Progenitor cell of endocrine pancreas (in vitro differentiated cells): Measurements from ENCODE around the gene PHF5A. TPM values are rescaled to one million over a fixed set of nuclear protein-coding genes. Genes with fewer than 3 reads are reported as not detected.

Source experiments
- DNase-seq: peaks from one replicate; pipeline ENCODE4 v3.0.0; 2021; ENCODE audit warnings: low spot score; ENCODE audit not compliant: unreplicated experiment
- H3K27ac Mint-ChIP-seq: 2 replicates; pipeline ENCODE4 v1.8.0; 2021; ENCODE audit warnings: mild to moderate bottlenecking, moderate library complexity, mixed read lengths
- H3K27me3 Mint-ChIP-seq: 2 replicates; pipeline ENCODE4 v1.8.0; 2021; ENCODE audit warnings: mixed read lengths
- H3K36me3 Mint-ChIP-seq: 2 replicates; pipeline ENCODE4 v1.8.0; 2022; ENCODE audit warnings: mixed read lengths; ENCODE audit not compliant: insufficient read depth
- H3K4me1 Mint-ChIP-seq: 2 replicates; pipeline ENCODE4 v1.8.0; 2021; ENCODE audit warnings: low read depth, mixed read lengths
- H3K4me3 Mint-ChIP-seq: 2 replicates; pipeline ENCODE4 v1.8.0; 2021; ENCODE audit warnings: low read depth, mild to moderate bottlenecking, moderate library complexity, mixed read lengths
- H3K9me3 Mint-ChIP-seq: 2 replicates; pipeline ENCODE4 v1.8.0; 2021; ENCODE audit warnings: low read depth, mixed read lengths
- long read RNA-seq: library from polyadenylated mRNA; unstranded; transcript quantifications from one replicate; pipeline ENCODE4 v2.0.0, GENCODE V29; 2020
- total RNA-seq: library from RNA; stranded (reverse); gene quantifications from 2 replicates; pipeline ENCODE4 v1.2.1, GENCODE V29; 2021
- TF ChIP-seq, protein P1 (sequence below): fragments of 200-600 bp; sonication (generic); IDR thresholded peaks from one replicate; pipeline ENCODE4 v1.5.0; 2021; ENCODE audit warnings: antibody characterized with exemption, mild to moderate bottlenecking; ENCODE audit not compliant: unreplicated experiment

The PHF5A gene, protein sequence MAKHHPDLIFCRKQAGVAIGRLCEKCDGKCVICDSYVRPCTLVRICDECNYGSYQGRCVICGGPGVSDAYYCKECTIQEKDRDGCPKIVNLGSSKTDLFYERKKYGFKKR
- 44.3 and 52.9 TPM in 2 replicates for total RNA-seq
- long read RNA-seq, transcript PHF5A-201 (4 exons, 1,086 nt) = major isoform, 12 of 12 reads
- long read RNA-seq, partial matches to known transcripts = 0 of 12 reads
- long read RNA-seq, other reads (novel, unspliced or antisense) = 0 of 12 reads

DNA sequence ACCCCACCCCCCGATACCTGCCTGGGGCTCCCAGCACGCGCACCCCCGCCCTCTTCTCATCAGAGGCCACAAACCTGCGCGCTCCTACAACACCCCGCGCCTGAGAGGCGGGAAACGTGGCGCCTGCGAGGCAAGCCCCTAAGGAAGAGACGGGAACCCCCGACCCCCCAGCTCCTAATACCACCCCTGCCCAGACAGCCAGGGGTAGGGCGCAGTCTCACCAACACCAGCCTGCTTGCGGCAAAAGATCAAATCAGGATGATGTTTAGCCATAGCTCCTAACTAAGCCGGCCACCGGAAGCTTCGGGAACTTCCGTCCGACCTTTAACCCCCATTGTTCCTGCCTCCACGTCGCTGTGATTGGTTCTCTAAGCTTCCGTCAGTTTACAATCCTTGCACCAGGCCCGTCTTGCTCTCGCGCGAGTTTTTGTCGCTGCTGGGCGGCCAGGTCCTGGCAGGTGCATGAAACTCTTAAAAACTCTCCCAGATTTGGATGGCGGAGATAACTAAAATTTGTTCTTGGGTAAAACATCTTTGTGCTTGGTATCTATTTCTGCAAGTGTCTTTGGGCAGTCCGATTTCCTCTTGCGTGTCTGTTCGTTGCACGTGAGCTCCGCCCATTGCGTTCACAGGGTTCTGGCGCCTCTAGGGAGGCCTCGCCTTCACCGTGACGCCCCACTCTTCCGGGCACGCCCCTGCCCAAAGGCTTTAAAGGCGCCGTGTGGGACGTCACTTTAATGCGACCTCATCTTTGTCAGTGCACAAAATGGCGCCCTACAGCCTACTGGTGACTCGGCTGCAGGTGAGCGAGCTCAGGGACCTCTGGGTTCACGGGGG, at the start of gene PHF5A, which contains the start of gene ACO2:
Gene PHF5A (minus strand): TSS at position 312 of the 837 bp plus-strand sequence. CDS start 39 bp downstream, at position 273.
Gene ACO2 (plus strand): TSS at position 737 of the 837 bp plus-strand sequence. CDS start 30 bp downstream, at position 767.
- Mint-ChIP-seq H3K27me3 (no peaks in the 10 kb centered on the region), H3K27ac (peak within 1 kb of the TSS; percentile 100), H3K9me3 (no peaks in the 10 kb centered on the region), H3K4me1 (peaks cover 24% of the 10 kb centered on the region), H3K36me3 (peaks cover 15% of the 10 kb centered on the region), H3K4me3 (peak within 1 kb of the TSS; percentile 95)
- TF ChIP-seq, protein P1, sequence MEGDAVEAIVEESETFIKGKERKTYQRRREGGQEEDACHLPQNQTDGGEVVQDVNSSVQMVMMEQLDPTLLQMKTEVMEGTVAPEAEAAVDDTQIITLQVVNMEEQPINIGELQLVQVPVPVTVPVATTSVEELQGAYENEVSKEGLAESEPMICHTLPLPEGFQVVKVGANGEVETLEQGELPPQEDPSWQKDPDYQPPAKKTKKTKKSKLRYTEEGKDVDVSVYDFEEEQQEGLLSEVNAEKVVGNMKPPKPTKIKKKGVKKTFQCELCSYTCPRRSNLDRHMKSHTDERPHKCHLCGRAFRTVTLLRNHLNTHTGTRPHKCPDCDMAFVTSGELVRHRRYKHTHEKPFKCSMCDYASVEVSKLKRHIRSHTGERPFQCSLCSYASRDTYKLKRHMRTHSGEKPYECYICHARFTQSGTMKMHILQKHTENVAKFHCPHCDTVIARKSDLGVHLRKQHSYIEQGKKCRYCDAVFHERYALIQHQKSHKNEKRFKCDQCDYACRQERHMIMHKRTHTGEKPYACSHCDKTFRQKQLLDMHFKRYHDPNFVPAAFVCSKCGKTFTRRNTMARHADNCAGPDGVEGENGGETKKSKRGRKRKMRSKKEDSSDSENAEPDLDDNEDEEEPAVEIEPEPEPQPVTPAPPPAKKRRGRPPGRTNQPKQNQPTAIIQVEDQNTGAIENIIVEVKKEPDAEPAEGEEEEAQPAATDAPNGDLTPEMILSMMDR = no peak
- peak; percentile 96 for DNase-seq

DNA sequence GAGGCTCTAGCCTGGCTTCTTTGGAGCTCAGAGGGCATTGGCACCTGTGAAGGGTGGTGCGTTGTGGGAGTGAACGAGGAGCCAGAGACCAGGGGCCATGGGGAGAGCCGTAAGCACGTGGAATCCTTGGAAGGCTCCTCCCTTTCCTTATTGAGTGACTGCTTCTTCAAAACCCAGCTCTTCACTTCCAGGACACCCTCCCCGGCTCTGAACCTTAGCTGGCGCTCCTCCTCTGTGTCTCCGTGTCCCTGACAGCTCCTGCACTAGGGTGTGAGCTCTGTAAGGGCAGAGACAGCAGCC, 49.5 kb upstream of the PHF5A start:
- Mint-ChIP-seq H3K36me3 (peaks cover 3% of the 10 kb centered on the region), H3K9me3 (no peaks in the 10 kb centered on the region), H3K27me3 (no peaks in the 10 kb centered on the region), H3K4me3 (no peak overlapping the region), H3K4me1 (peaks cover 6% of the 10 kb centered on the region), H3K27ac (no peak overlapping the region)
- TF ChIP-seq, protein P1 = no peak
- no peak for DNase-seq

DNA sequence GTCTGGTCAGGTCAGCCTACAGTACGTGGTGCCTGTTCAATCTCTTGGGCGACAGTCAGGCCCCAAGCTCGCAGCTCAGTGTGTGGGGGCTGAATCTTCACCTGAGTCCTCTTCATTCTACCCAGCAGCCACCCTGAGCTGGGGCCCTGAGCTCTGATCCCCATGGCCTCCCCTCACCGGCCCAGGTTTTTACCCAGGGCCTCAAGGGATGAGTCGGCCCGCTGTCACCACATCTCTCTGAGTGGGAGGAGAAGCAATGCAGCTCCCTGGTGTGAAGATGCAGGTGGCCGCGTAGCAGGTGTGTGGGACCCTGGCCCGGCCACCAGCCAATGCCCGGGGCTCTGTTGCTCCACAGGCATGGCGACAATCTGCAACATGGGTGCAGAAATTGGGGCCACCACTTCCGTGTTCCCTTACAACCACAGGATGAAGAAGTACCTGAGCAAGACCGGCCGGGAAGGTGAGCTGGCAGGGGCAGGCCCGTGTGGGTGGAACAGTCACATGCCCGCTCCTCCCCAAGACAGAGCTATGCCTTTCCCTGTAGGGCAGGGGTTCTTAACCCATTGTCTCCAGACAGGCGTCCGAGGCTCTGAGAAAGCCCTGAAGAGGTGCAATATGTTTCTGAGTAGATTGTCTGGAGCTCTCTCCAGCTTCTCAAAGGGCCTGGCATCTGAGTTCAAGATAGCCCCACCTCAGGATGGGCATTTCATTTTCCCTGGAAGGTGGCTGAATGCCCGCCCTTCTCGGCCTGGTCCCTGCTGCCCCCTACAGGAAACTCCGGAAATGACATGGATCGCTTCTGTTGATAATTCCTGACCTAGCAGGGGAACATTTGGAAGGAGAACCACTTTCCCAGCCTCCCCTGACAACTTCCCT, 48.9 kb upstream of the PHF5A start:
- peak; percentile 70 for DNase-seq
- Mint-ChIP-seq H3K27me3 (no peaks in the 10 kb centered on the region), H3K36me3 (peaks cover 6% of the 10 kb centered on the region), H3K9me3 (no peaks in the 10 kb centered on the region), H3K27ac (no peak overlapping the region), H3K4me3 (no peak overlapping the region), H3K4me1 (peaks cover 12% of the 10 kb centered on the region)
- TF ChIP-seq, protein P1 = peak; percentile 85

DNA sequence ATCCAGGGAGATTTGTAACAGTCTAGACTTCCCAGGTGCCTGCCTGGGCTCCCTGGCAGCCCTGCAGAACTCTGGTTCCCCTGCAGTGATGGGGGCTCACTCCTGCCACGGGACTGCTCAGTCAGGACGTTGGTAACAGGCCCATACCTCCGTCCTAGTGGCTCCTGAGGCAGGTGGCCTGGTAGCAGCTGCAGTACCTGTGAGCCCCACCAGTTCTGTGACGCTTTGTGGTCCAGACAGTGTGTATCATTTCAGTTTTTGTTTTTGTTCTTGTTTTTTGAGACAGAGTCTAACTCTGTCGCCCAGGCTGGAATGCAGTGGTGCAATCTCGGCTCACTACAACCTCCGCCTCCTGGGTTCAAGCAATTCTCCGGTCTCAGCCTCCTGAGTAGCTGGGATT, 48.0 kb upstream of the PHF5A start:
- Mint-ChIP-seq H3K4me1 (peaks cover 13% of the 10 kb centered on the region), H3K4me3 (no peak overlapping the region), H3K27ac (no peak overlapping the region), H3K36me3 (peaks cover 6% of the 10 kb centered on the region), H3K9me3 (no peaks in the 10 kb centered on the region), H3K27me3 (no peaks in the 10 kb centered on the region)
- DNase-seq = no peak
- TF ChIP-seq, protein P1 = no peak

DNA sequence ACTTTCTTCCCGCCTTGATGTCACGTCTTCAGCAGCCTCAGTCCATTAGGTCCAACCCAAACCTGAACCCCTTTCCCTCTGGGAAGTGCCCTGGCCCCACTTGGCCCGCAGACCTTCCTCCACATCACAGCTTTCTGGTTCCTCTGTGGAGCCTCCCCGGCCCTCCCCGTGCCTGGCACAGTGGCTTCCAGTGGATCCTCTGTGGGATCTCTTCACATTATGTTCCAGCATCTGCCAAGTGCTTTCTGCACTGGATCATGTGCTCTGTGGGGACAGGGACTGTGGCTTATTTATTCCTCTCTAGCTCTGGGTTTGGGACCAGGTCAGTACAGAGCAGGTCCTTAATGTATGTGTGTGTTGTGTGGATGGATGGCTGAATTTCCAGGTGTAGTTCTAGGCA, 44.9 kb upstream of the PHF5A start:
- Mint-ChIP-seq H3K4me3 (no peak overlapping the region), H3K36me3 (peaks cover 9% of the 10 kb centered on the region), H3K27me3 (no peaks in the 10 kb centered on the region), H3K4me1 (peaks cover 13% of the 10 kb centered on the region), H3K27ac (peak overlapping the region; percentile 94), H3K9me3 (no peaks in the 10 kb centered on the region)
- DNase-seq = no peak
- TF ChIP-seq, protein P1 = no peak
